IMR-90 (cell line): Measurements from ENCODE around the gene EPHA5. TPM values are rescaled to one million over a fixed set of nuclear protein-coding genes. Genes with fewer than 3 reads are reported as not detected.
A peak's percentile ranks its signal among the peaks of the same experiment; 100 is the strongest.

ENCODE experiments used
- ATAC-seq: fragments of 200-7000 bp; cut with Tn5 transposase; 2 replicates; pipeline ENCODE4 v1.9.1; 2020; ENCODE audit warnings: low read depth, mild to moderate bottlenecking, moderate library complexity
- BruUV-seq: library from RNA; stranded (reverse); fragments of 400-500 nt; replicated peaks from 2 replicates; lab custom pipeline; 2021; lab: Mats Ljungman, UMichigan
- CTCF ChIA-PET: fragments of 300-600 bp; formaldehyde crosslinking; extraction: SDS; loops from one replicate; lab custom pipeline; 2021; ENCODE audit warnings: antibody characterized with exemption; lab: Yijun Ruan, JAX
- POLR2A ChIA-PET: fragments of 300-600 bp; sonication (Branson Sonifier 250); formaldehyde crosslinking; loops from one replicate; lab custom pipeline; 2022; ENCODE audit warnings: antibody characterized with exemption; ENCODE audit not compliant: unreplicated experiment; lab: Charles Lee
- DNase-seq: peaks from one replicate; pipeline ENCODE4 v3.0.0; 2013
- H2AFZ ChIP-seq: replicated peaks from 2 replicates; pipeline ENCODE3; 2013; ENCODE audit warnings: low read length, mild to moderate bottlenecking; ENCODE audit not compliant: poor library complexity
- H2AK5ac ChIP-seq: 2 replicates; pipeline ENCODE4 v1.6.1; 2013; ENCODE audit warnings: low read depth, low read length, inconsistent platforms
- H2AK9ac ChIP-seq: replicated peaks from 2 replicates; pipeline ENCODE3; 2013; ENCODE audit warnings: mild to moderate bottlenecking, low read depth, low read length, moderate library complexity; ENCODE audit not compliant: poor library complexity
- H2BK120ac ChIP-seq: 2 replicates; pipeline ENCODE4 v1.6.1; 2013; ENCODE audit warnings: low read depth, low read length, inconsistent platforms
- H2BK15ac ChIP-seq: 3 replicates; pipeline ENCODE4 v1.6.1; 2013; ENCODE audit warnings: low read depth, low read length, inconsistent platforms
- H2BK20ac ChIP-seq: 2 replicates; pipeline ENCODE4 v1.6.1; 2013; ENCODE audit warnings: low read depth, mild to moderate bottlenecking, inconsistent platforms, low read length, moderate library complexity
- H2BK5ac ChIP-seq: 2 replicates; pipeline ENCODE4 v1.6.1; 2013; ENCODE audit warnings: mild to moderate bottlenecking, low read depth, low read length, inconsistent platforms; ENCODE audit not compliant: poor library complexity, severe bottlenecking
- H3K14ac ChIP-seq: replicated peaks from 2 replicates; pipeline ENCODE4 v1.6.1; 2013; ENCODE audit warnings: low read depth, low read length, inconsistent platforms
- H3K18ac ChIP-seq: 2 replicates; pipeline ENCODE4 v1.6.1; 2013; ENCODE audit warnings: low read depth, low read length, control low read depth
- H3K23ac ChIP-seq: 2 replicates; pipeline ENCODE4 v1.6.1; 2013; ENCODE audit warnings: low read depth, low read length, inconsistent platforms
- H3K27ac ChIP-seq: 2 replicates; pipeline ENCODE4 v1.5.1; 2013; ENCODE audit warnings: mild to moderate bottlenecking, control low read depth, low read length; ENCODE audit not compliant: insufficient read depth
- H3K27me3 ChIP-seq: 2 replicates; pipeline ENCODE4 v1.6.1; 2013; ENCODE audit warnings: low read length; ENCODE audit not compliant: control insufficient read depth, insufficient read depth
- H3K36me3 ChIP-seq: 2 replicates; pipeline ENCODE4 v1.6.1; 2013; ENCODE audit warnings: low read length, mixed read lengths; ENCODE audit not compliant: control insufficient read depth, insufficient read depth
- H3K4ac ChIP-seq: 2 replicates; pipeline ENCODE4 v1.6.1; 2013; ENCODE audit warnings: low read depth, low read length, inconsistent platforms
- H3K4me1 ChIP-seq: 2 replicates; pipeline ENCODE4 v1.6.1; 2013; ENCODE audit warnings: low read length, mixed read lengths; ENCODE audit not compliant: control insufficient read depth, insufficient read depth
- H3K4me2 ChIP-seq: 2 replicates; pipeline ENCODE4 v1.6.1; 2013; ENCODE audit warnings: low read depth, mild to moderate bottlenecking, control low read depth, low read length, moderate library complexity
- H3K4me3 ChIP-seq: 2 replicates; pipeline ENCODE4 v1.5.1; 2013; ENCODE audit warnings: low read depth, mild to moderate bottlenecking, control low read depth, low read length, moderate library complexity; ENCODE audit not compliant: insufficient read depth
- H3K56ac ChIP-seq: 2 replicates; pipeline ENCODE4 v1.6.1; 2013; ENCODE audit warnings: low read length, inconsistent platforms; ENCODE audit not compliant: insufficient read depth; ENCODE audit errors: extremely low read depth
- H3K79me1 ChIP-seq, 2 experiments: 2 replicates each; pipeline ENCODE4 v1.6.1; 2013; ENCODE audit warnings: low read length in 2 of 2, inconsistent platforms in 1 of 2, low read depth in 1 of 2
- H3K9ac ChIP-seq: 2 replicates; pipeline ENCODE4 v1.6.1; 2013; ENCODE audit warnings: low read depth, low read length, control low read depth
- H3K9me1 ChIP-seq: 2 replicates; pipeline ENCODE4 v1.6.1; 2013; ENCODE audit warnings: low read length, inconsistent platforms; ENCODE audit not compliant: insufficient read depth
- H3K9me3 ChIP-seq: 2 replicates; pipeline ENCODE4 v1.6.1; 2013; ENCODE audit warnings: low read length; ENCODE audit not compliant: control insufficient read depth, insufficient read depth
- H4K20me1 ChIP-seq: 2 replicates; pipeline ENCODE4 v1.6.1; 2013; ENCODE audit warnings: low read length, inconsistent platforms; ENCODE audit not compliant: insufficient read depth
- H4K5ac ChIP-seq: 2 replicates; pipeline ENCODE4 v1.6.1; 2013; ENCODE audit warnings: mild to moderate bottlenecking, low read depth, low read length, control low read depth
- H4K8ac ChIP-seq, 2 experiments: 2 replicates each; pipeline ENCODE4 v1.6.1; 2013; ENCODE audit warnings: low read depth in 2 of 2, low read length in 2 of 2, control low read depth in 1 of 2, inconsistent platforms in 1 of 2
- H4K91ac ChIP-seq: 2 replicates; pipeline ENCODE4 v1.6.1; 2013; ENCODE audit warnings: low read depth, low read length, inconsistent platforms; ENCODE audit not compliant: insufficient read depth
- CEBPB ChIP-seq: IDR thresholded peaks from 2 replicates; pipeline ENCODE4 v1.6.1; 2012; ENCODE audit warnings: low read depth, low read length, improper control_type of control experiment
- CHD1 ChIP-seq: IDR thresholded peaks from 2 replicates; pipeline ENCODE4 v1.6.1; 2012; ENCODE audit warnings: low read depth, low read length, improper control_type of control experiment
- ELK1 ChIP-seq: fragments of 150-350 bp; IDR thresholded peaks from 2 replicates; pipeline ENCODE4 v1.6.1; 2016; ENCODE audit warnings: low read depth, mild to moderate bottlenecking, low read length, moderate library complexity, borderline replicate concordance
- FOS ChIP-seq: fragments of 150-350 bp; IDR thresholded peaks from 2 replicates; pipeline ENCODE4 v1.6.1; 2016; ENCODE audit warnings: low read depth, low read length
- MAFK ChIP-seq: IDR thresholded peaks from 2 replicates; pipeline ENCODE4 v1.6.1; 2012; ENCODE audit warnings: low read depth, low read length, improper control_type of control experiment
- MAZ ChIP-seq: IDR thresholded peaks from 2 replicates; pipeline ENCODE4 v1.6.1; 2012; ENCODE audit warnings: low read depth, mild to moderate bottlenecking, low read length, improper control_type of control experiment, moderate library complexity, borderline replicate concordance
- MXI1 ChIP-seq: IDR thresholded peaks from 2 replicates; pipeline ENCODE4 v1.6.1; 2012; ENCODE audit warnings: low read depth, mild to moderate bottlenecking, low read length, moderate library complexity, borderline replicate concordance
- POLR2A ChIP-seq: IDR thresholded peaks from 2 replicates; pipeline ENCODE4 v1.6.1; 2012; ENCODE audit warnings: mild to moderate bottlenecking, low read depth, low read length
- RAD21 ChIP-seq: IDR thresholded peaks from 2 replicates; pipeline ENCODE4 v1.6.1; 2012; ENCODE audit warnings: low read length, improper control_type of control experiment
- RFX5 ChIP-seq: IDR thresholded peaks from 2 replicates; pipeline ENCODE4 v1.8.0; 2012; ENCODE audit warnings: low read depth, mild to moderate bottlenecking, low read length, moderate library complexity
- WGBS, 2 experiments: methylation state at CpG; one replicate each; pipeline versions ENCODE4 v1.1.5 to v1.1.7; 2013; ENCODE audit warnings: missing lambda C conversion rate in 2 of 2; ENCODE audit not compliant: insufficient read length in 1 of 2; ENCODE audit errors: extremely low coverage in 2 of 2; 5-methylcytosine and 5-hydroxymethylcytosine counted together
- dilution Hi-C: fragments of 300-500 bp; cut with HindIII; formaldehyde crosslinking; loops from one replicate; pipeline ENCODE4 v1.14.3; 2018; ENCODE audit warnings: low sequenced_read_pairs; ENCODE audit not compliant: unreplicated experiment
- in situ Hi-C: fragments of 300-500 bp; cut with MboI; formaldehyde crosslinking; loops from 3 replicates; pipeline ENCODE4 v1.14.3; 2019; ENCODE audit warnings: low sequenced_read_pairs, inconsistent platforms, mixed read lengths
- intact Hi-C: fragments of 100-400 bp; cut with micrococcal nuclease; formaldehyde crosslinking; loops from 2 replicates; pipeline ENCODE4 v1.10.0; 2022
- polyA plus RNA-seq, 3 experiments: library from polyadenylated mRNA; depleted of rRNA; stranded (reverse); fragments of >200 nt; gene quantifications; 2 replicates each; pipeline ENCODE4 v1.2.3, GENCODE V29; 2012; ENCODE audit warnings: low replicate concordance in 1 of 3
- total RNA-seq: library from RNA; depleted of rRNA; stranded (reverse); fragments of >200 nt; gene quantifications from 2 replicates; pipeline ENCODE4 v1.2.3, GENCODE V29; 2012
- TF ChIP-seq, protein P1 (sequence below): fragments of 150-350 bp; IDR thresholded peaks from 2 replicates; pipeline ENCODE4 v1.6.1; 2017; ENCODE audit warnings: mild to moderate bottlenecking, antibody characterized with exemption, low read length, low read depth

EPHA5 gene
- total and polyA plus RNA-seq, 2 of the 4 experiments (the other 2 are of a cell fraction) = 0.07 to 0.18 TPM

DNA sequence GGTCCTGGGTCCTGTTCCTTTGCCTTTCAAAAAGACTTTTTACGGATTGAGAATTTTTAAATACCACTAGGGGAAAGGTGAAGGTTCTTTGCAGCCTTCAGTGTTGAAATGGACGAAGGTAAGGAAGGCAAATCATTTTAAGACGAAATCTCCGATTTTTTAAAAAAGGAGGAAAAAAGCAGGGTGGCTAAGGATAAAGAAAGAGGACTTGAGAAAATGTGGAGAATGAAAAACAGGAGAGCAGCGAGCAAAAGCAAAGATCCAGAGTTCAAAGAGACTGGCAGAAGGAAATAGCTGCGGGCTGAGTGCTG lies 314 bp downstream of the EPHA5 start:
- H2BK15ac ChIP-seq = no peak overlapping the region
- H4K8ac ChIP-seq = no peak overlapping the region
- in situ Hi-C loops = no loop called here
- H3K9me1 ChIP-seq = no peaks in the 10 kb centered on the region
- dilution Hi-C loops = no loop called here
- no peak overlapping the region for H3K18ac ChIP-seq
- no peaks in the 10 kb centered on the region for H3K4me1 ChIP-seq
- ATAC-seq (no peak), DNase-seq (no peak)
- H2AK5ac ChIP-seq = no peak overlapping the region
- H3K23ac ChIP-seq = peak overlapping the region; percentile 66; the same call in 1 of the 2 replicates
- 0% methylated on average over 3 of the region's 6 CpGs; no CpG with 5 or more reads in 1 of the 2 experiments for WGBS, 2 experiments
- CTCF ChIA-PET = interaction anchor here (0.9 kb wide), 1 partner anchor 16 kb away, joined by 3 read pairs; no protein-coding TSS in a partner anchor
- no peak overlapping the region for H2BK5ac ChIP-seq
- H3K4me3 ChIP-seq = peak overlapping the region; percentile 29
- no peak overlapping the region for H2BK20ac ChIP-seq
- TF ChIP-seq ELK1 (no peak), POLR2A (no peak), MXI1 (no peak), MAFK (no peak), CHD1 (no peak), FOS (no peak), RFX5 (no peak), CEBPB (no peak), RAD21 (no peak), MAZ (no peak)
- TF ChIP-seq, protein P1, sequence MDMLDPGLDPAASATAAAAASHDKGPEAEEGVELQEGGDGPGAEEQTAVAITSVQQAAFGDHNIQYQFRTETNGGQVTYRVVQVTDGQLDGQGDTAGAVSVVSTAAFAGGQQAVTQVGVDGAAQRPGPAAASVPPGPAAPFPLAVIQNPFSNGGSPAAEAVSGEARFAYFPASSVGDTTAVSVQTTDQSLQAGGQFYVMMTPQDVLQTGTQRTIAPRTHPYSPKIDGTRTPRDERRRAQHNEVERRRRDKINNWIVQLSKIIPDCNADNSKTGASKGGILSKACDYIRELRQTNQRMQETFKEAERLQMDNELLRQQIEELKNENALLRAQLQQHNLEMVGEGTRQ = no peak
- peaks cover 24% of the 10 kb centered on the region for H3K27me3 ChIP-seq
- peak overlapping the region; percentile 57 for H3K4me2 ChIP-seq
- no peak overlapping the region for H3K56ac ChIP-seq
- no peaks in the 10 kb centered on the region for H3K36me3 ChIP-seq
- no peaks in the 10 kb centered on the region for H3K9me3 ChIP-seq
- H3K9ac ChIP-seq = no peak overlapping the region
- no peak overlapping the region for H2BK120ac ChIP-seq
- no peak overlapping the region for H3K14ac ChIP-seq
- intact Hi-C loops = no loop called here
- H4K5ac ChIP-seq = no peak overlapping the region
- H3K27ac ChIP-seq = no peak overlapping the region
- H2AFZ ChIP-seq = peak overlapping the region; percentile 72
- BruUV-seq = no TSS peak
- H4K20me1 ChIP-seq = no peaks in the 10 kb centered on the region
- H3K79me1 ChIP-seq = no peaks in the 10 kb centered on the region
- H3K4ac ChIP-seq = no peak overlapping the region
- POLR2A ChIA-PET = no interaction called here
- H2AK9ac ChIP-seq = no peak overlapping the region
- H4K91ac ChIP-seq = no peak overlapping the region
